Activated CD8-positive, alpha-beta memory T cell treated with anti-CD3 and anti-CD28 coated beads, Interleukin-2, amount 50 U/mL, for 48 hours (primary cell): ENCODE measurements around the gene CDKN2AIPNL.
A peak's percentile ranks its signal among the peaks of the same experiment; 100 is the strongest.

ENCODE experiments used
- DNase-seq: peaks from one replicate; pipeline ENCODE4 v3.0.0-alpha.2; 2020

CDKN2AIPNL gene, protein sequence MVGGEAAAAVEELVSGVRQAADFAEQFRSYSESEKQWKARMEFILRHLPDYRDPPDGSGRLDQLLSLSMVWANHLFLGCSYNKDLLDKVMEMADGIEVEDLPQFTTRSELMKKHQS

DNA sequence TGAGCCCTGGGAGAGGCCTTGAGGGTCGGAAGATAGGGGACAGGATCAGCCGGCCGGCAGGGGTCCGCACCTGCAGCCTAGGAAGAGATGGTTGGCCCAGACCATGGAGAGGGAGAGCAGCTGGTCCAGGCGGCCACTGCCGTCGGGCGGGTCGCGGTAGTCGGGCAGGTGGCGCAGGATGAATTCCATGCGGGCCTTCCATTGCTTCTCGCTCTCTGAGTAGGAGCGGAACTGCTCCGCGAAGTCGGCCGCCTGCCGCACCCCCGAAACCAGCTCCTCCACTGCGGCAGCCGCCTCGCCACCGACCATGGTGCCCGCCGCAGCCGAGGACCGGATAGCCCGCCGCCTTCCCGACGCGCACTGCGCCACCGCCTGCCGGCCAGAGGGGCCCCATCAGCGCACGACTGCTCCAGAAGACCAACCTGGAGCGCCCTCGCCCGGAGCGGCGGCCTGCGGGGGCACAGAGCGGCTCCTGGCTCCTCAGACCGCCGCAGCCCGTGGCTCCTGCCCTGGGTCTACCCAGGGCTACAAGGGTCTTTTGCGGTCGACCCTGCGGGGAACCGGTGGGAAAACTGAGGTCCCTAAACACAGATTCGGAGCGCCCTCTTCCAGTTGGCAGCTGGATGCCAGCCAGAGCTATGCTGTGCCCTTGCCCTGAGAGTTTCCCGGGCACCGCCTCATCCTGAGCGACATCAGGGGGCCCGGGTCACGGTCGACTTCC is at the start of gene CDKN2AIPNL:
Gene CDKN2AIPNL, minus strand, starts transcription at position 336 of the 721 bp plus-strand sequence. Its CDS starts 27 bp downstream, at position 309.
- peak; percentile 94 for DNase-seq

DNA sequence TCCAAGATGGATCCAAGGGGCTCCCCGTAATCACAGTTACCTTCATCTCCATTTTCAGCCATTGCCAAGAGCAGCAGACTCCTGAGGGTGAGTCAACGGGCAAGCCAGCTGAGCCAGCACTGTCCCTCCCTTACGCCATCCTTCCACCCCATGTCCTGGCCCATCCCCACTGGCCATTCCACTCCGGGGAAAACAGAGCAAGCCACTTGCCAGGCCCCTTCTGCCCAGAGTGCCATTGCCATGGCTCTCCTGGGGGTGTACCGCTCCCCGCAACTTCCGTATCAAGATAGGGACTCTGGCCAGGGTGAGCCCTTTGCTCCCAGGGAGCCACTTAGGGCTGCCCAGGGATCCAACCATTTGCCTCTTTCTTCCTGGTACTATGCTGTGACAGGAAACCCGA is 48.9 kb upstream of the CDKN2AIPNL start:
- DNase-seq: no peak

DNA sequence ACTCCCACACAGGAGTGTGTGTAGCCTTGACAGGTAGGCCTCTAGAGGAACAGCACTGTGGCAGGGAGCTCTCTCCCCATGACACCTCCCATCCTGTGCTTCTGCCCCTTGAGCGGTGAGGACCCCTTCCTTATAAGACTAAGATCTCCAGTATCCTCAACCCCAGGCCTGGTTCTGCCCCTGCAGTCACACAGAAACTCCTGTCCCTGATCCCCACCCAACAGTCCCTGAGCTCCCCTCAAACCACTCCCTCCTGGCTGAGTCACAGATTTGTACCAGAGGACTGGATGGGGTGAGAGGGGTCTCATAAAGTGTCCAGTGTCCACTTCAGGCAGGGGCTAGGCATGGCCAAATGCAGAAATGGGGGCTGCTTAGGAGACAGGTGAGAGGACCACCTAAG is 47.8 kb upstream of the CDKN2AIPNL start:
- DNase-seq: no peak

- no peak for DNase-seq
Measured at GRCh38 chr5:134459010-134459403, 47.3 kb upstream of the CDKN2AIPNL start.

- no peak for DNase-seq
Measured at GRCh38 chr5:134458234-134459009, 46.7 kb upstream of the CDKN2AIPNL start.

GRCh38 chr5:134457801-134458200 is 46.1 kb upstream of the CDKN2AIPNL start:
- no peak for DNase-seq

DNA sequence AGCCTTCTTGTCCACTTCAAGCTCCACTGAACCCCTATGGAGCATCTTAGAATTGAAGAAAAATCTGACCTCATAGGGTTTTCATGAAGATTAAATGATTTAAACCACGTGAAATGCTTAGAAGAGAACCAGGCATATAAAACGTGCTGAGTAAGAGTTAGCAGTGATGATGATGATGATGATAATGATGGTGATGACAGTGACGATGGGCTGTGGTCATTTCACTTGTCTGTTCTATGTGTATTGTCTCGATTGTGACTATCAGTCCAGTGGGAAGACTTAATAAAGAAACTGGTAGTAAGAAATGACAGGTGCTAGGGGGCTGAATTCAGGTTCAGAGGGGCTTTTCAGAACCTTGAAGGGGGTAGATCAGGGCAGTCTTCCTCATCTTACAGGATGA is 45.1 kb upstream of the CDKN2AIPNL start:
- DNase-seq: no peak

GRCh38 chr5:134455466-134455865 is 43.8 kb upstream of the CDKN2AIPNL start:
- no peak for DNase-seq

GRCh38 chr5:134453016-134453415 is 41.3 kb upstream of the CDKN2AIPNL start:
- no peak for DNase-seq

DNA sequence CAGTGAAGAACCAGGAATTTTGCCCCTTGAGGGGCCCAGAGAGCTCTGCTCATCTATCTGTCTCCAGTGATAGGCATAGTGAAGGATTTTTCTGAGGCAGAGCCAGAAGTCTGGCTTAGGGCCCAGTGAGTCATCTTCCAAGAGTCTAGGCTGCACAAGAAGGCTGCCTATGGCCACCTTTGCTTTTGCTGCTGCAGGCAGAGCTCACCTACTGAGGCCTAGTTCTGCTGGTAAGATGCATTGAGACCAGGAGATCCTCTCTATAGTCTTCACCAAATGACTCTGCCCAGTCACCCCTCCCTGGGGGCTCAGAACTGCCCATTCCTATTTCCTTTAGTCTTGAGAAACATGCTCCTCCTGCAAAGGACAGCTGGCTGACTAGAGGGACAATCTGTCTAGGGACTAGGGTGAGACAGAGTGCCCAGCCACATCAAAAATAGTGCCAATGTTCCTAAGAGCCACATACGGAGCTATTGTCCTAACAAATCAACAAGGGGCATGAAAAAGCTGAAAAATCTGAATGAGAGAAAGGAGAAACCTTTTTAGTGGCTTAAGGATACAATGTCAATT is 40.3 kb upstream of the CDKN2AIPNL start:
- DNase-seq: no peak

DNA sequence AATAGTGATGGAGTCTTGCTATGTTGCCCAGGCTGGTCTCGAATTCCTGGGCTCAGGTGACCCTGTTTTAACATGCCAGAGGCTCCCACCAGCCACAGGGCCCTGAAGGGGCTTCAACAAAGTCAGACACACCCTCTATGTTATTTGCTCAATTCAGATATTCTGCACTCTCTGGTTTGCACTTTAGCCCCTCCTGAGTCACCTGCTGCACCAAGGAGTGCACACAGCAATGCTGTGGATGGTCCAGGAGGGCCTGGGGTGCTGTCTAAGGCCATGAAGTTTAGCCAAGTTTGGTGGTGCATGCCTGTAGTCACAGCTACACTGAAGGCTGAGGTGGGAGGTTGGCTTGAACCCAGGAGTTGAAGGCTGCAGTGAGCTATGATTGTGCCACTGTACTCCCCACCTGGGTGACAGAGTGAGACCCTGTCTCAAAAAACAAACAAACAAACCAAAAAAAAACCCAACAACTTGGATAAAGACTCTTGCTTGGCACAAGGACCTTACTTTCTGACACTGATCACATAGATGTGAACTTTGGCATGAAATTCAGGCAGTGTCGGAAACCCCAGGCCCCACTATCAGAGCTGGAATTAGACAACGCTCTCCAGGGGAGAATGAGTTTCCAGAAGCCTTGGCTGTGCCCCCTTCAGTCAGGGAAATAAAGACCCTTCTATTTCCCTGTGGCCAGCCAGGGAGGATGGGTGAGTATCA is 39.7 kb upstream of the CDKN2AIPNL start:
- DNase-seq: no peak

- DNase-seq: no peak
Measured at GRCh38 chr5:134450374-134450773, 38.7 kb upstream of the CDKN2AIPNL start.

- no peak for DNase-seq
Measured at GRCh38 chr5:134449167-134449566, 37.5 kb upstream of the CDKN2AIPNL start.

DNA sequence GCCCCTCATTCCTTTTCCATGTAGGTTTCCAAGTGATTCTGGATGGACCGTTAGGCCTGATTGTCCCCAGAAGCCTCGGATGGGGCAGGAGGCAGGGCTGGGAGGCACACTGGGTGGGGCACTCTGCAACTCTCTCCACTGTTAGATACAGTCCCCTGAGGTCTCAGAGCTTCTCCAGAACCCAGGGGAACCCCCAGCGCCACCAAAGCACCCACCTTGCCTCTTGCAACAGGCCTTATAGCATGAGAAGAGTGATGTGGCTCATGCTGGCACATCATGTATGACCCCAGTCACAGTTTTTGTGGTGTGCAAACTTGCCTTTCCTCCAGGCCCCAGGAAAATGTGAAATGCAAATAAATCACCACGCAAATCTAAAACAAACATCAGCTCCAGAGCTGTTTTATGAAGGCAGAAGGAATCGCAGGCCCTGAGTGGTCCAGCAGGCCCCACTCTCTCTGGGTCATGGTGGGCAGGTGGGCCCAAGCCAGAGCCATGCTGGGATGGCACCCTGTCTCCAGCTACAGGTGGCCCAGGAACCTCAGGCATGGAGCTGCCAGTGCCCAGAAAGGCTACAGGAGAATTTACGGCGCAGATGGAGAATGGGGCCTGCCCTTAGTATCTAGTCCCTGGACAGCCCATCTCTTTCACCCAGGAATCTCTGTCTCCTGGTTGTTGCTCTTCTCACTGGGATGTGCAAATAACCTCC is 36.3 kb upstream of the CDKN2AIPNL start:
- no peak for DNase-seq

- no peak for DNase-seq
Measured at GRCh38 chr5:134446938-134447337, 35.3 kb upstream of the CDKN2AIPNL start.

DNA sequence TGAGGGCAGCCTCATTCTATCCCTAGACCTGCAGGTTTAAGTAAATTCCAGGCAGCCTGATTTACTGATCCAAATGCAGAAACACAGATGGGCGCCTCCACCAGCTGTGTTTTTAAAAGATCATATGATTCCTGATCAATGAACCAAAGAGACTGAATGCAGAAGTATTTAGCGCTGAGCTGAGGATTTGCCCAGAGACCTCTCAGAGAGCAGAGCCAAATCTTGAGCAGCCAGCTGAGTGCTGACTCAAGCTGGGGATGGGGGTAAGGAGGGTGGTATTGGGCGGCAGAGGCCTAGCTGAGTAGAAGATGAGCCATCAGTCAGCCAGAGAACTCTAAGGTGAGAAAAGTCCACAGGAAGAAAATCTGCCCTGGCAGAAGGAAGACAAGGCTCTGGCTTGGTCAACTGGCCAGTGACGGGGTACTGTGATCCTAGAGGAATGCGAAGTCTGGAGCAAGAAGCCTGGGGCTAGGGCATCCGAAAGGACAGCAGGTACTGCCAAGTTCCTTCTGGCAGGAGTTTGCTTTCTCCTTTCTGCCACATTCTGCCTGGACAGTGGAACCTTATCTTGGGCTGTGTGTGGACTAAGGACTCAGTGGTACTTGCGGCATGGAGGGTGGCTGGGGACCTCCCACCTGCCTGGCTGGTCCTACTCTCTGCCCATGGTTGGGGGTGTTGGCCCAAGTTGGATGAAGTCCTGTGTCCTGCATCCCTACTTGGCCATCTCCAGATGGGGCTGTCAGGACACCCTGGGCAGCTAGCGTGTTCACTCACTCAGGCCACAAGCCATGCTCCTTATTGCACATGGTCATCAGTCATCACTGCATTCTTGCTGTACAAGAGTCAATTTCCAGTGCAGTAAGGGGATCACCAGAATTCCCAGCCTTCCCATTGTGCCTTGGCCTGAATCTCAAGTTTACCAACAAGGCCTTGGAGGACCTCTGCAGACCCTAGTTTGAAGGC is 34.5 kb upstream of the CDKN2AIPNL start:
- no peak for DNase-seq

- DNase-seq: no peak
Measured at GRCh38 chr5:134444941-134445471, 33.3 kb upstream of the CDKN2AIPNL start.

- DNase-seq: no peak
Measured at GRCh38 chr5:134440201-134440755, 28.6 kb upstream of the CDKN2AIPNL start.

GRCh38 chr5:134439210-134439654 is 27.6 kb upstream of the CDKN2AIPNL start:
- DNase-seq: no peak

GRCh38 chr5:134438721-134439123 is 27.0 kb upstream of the CDKN2AIPNL start:
- no peak for DNase-seq
